Endothelial cell of umbilical vein (primary cell): ENCODE data around the gene KRR1. TPM values are rescaled to one million over a fixed set of nuclear protein-coding genes. Genes with fewer than 3 reads are reported as not detected.

ENCODE experiments used
- BruUV-seq: library from RNA; stranded (reverse); fragments of 400-500 nt; replicated peaks from 2 replicates; lab custom pipeline; 2021; lab: Mats Ljungman, UMichigan
- CTCF ChIA-PET: fragments of 300-600, 350-600 bp; sonication (Branson Sonifier 250); formaldehyde crosslinking; loops from one replicate; lab custom pipeline; 2021; ENCODE audit warnings: antibody characterized with exemption, inconsistent platforms; lab: Charles Lee
- POLR2A ChIA-PET: fragments of 300-600, 350-600 bp; sonication (Branson Sonifier 250); formaldehyde crosslinking; loops from one replicate; lab custom pipeline; 2021; ENCODE audit warnings: antibody characterized with exemption, inconsistent platforms; lab: Charles Lee
- DNase-seq: peaks from one replicate; pipeline ENCODE4 v3.0.0-alpha.2; 2011; ENCODE audit warnings: low read depth, low spot score
- FAIRE-seq: peaks from 2 replicates; lab custom pipeline; 2011; peaks lifted over from hg19 to GRCh38; lab: Jason Lieb, UNC
- H2AFZ ChIP-seq: 2 replicates; pipeline ENCODE4 v1.6.0; 2012; ENCODE audit warnings: low read depth, low read length, control low read depth, inconsistent platforms
- H3K27ac ChIP-seq: 2 replicates; pipeline ENCODE4 v1.5.1; 2011; ENCODE audit warnings: low read depth, mild to moderate bottlenecking, control low read depth, low read length, moderate library complexity; ENCODE audit not compliant: insufficient read depth
- H3K27me3 ChIP-seq, 2 experiments: 2 replicates each; pipeline versions ENCODE4 v1.6.0 to v1.6.1; 2011; ENCODE audit warnings: low read length in 2 of 2, mixed read lengths in 1 of 2; ENCODE audit not compliant: control insufficient read depth in 2 of 2, insufficient read depth in 2 of 2
- H3K36me3 ChIP-seq, 2 experiments: 2 replicates in 1 of 2; 3 replicates in 1 of 2; pipeline ENCODE4 v1.5.1; 2011; ENCODE audit warnings: low read length in 2 of 2, mild to moderate bottlenecking in 1 of 2, moderate library complexity in 1 of 2; ENCODE audit not compliant: control insufficient read depth in 2 of 2, insufficient read depth in 2 of 2; ENCODE audit errors: extremely low read depth in 1 of 2
- H3K4me1 ChIP-seq: 3 replicates; pipeline ENCODE4 v1.5.1; 2011; ENCODE audit warnings: mild to moderate bottlenecking, low read length; ENCODE audit not compliant: control insufficient read depth, insufficient read depth; ENCODE audit errors: extremely low read depth
- H3K4me2 ChIP-seq: 2 replicates; pipeline ENCODE4 v1.6.1; 2011; ENCODE audit warnings: low read length, control low read depth, mixed read lengths; ENCODE audit not compliant: insufficient read depth
- H3K4me3 ChIP-seq, 3 experiments: fragments of 200-600 bp in 1 of 3; sonication (generic), shearing (Covaris generic) in 1 of 3; replicated peaks in 1 of 3; 2 replicates each; pipeline ENCODE4 v1.5.1; 2011 to 2016; ENCODE audit warnings: control low read depth in 3 of 3, low read length in 3 of 3, mild to moderate bottlenecking in 2 of 3, inconsistent platforms in 1 of 3, low read depth in 1 of 3, moderate library complexity in 1 of 3; ENCODE audit not compliant: insufficient read depth in 1 of 3
- H3K79me2 ChIP-seq: 2 replicates; pipeline ENCODE4 v1.6.0; 2012; ENCODE audit warnings: low read length, inconsistent platforms; ENCODE audit not compliant: control insufficient read depth, insufficient read depth
- H3K9ac ChIP-seq: replicated peaks from 2 replicates; pipeline ENCODE3; 2011; ENCODE audit warnings: low read length, control low read depth; ENCODE audit not compliant: insufficient read depth; ENCODE audit errors: extremely low read depth
- H3K9me1 ChIP-seq: replicated peaks from 3 replicates; pipeline ENCODE4 v1.6.0; 2011; ENCODE audit warnings: mild to moderate bottlenecking, low read length; ENCODE audit not compliant: control insufficient read depth, insufficient read depth; ENCODE audit errors: extremely low read depth
- H3K9me3 ChIP-seq: replicated peaks from 2 replicates; pipeline ENCODE4 v1.5.1; 2012; ENCODE audit warnings: low read length, inconsistent platforms; ENCODE audit not compliant: control insufficient read depth, insufficient read depth
- H4K20me1 ChIP-seq: replicated peaks from 2 replicates; pipeline ENCODE3; 2011; ENCODE audit warnings: mild to moderate bottlenecking, low read length; ENCODE audit not compliant: control insufficient read depth, insufficient read depth; ENCODE audit errors: extremely low read depth
- CTCF ChIP-seq, 2 donors: IDR thresholded peaks; 1 replicate in 1 of 2; 2 replicates in 1 of 2; pipeline ENCODE4 v1.5.1; 2011; ENCODE audit warnings: low read length in 2 of 2, mild to moderate bottlenecking in 2 of 2, moderate library complexity in 2 of 2, control low read depth in 1 of 2, inconsistent platforms in 1 of 2, low read depth in 1 of 2; ENCODE audit not compliant: insufficient read depth in 1 of 2; ENCODE audit errors: extremely low read depth in 1 of 2
- EZH2 ChIP-seq: IDR thresholded peaks from 2 replicates; pipeline ENCODE4 v1.6.1; 2012; ENCODE audit warnings: borderline replicate concordance, low read depth, mild to moderate bottlenecking, moderate library complexity, low read length, inconsistent platforms; ENCODE audit not compliant: severe bottlenecking
- FOS ChIP-seq: IDR thresholded peaks from 2 replicates; pipeline ENCODE4 v1.6.1; 2011; ENCODE audit warnings: mild to moderate bottlenecking, low read length, moderate library complexity, borderline replicate concordance; ENCODE audit not compliant: insufficient read depth
- GATA2 ChIP-seq: IDR thresholded peaks from 2 replicates; pipeline ENCODE4 v1.7.0; 2011; ENCODE audit warnings: low read depth, mild to moderate bottlenecking, moderate library complexity, mixed read lengths, low read length; ENCODE audit not compliant: insufficient read length, insufficient read depth
- MYC ChIP-seq: IDR thresholded peaks from one replicate; pipeline ENCODE4 v1.6.1; 2011; ENCODE audit warnings: mild to moderate bottlenecking, low read depth, low read length
- POLR2AphosphoS5 ChIP-seq: IDR thresholded peaks from 2 replicates; pipeline ENCODE4 v1.6.1; 2012; ENCODE audit warnings: low read depth, mild to moderate bottlenecking, control low read depth, low read length, moderate library complexity; ENCODE audit not compliant: insufficient read depth
- dilution Hi-C: fragments of 300-500 bp; cut with MboI; formaldehyde crosslinking; loops from one replicate; pipeline ENCODE4 v1.15.0; 2019; ENCODE audit warnings: low sequenced_read_pairs; ENCODE audit not compliant: extremely low pct_ligation_motif_present
- intact Hi-C: fragments of 100-400 bp; cut with micrococcal nuclease; formaldehyde crosslinking; loops from one replicate; pipeline ENCODE4 v1.10.0; 2022
- polyA plus RNA-seq, 4 experiments: library from polyadenylated mRNA; depleted of rRNA in 3 of 4; stranded (reverse) in 3 of 4; unstranded in 1 of 4; fragments of >200 nt; gene quantifications; 2 replicates each; pipeline versions ENCODE4 v1.2.1 to v1.2.3, GENCODE V29; 2011 to 2012; ENCODE audit warnings: missing spikeins in 1 of 4
- total RNA-seq: library from RNA; stranded (reverse); gene quantifications from 2 replicates; pipeline ENCODE4 v1.2.3, GENCODE V29; 2021

KRR1 gene
- total and polyA plus RNA-seq, 2 donors (not counting 3 experiments of a cell fraction or from before 2014, with no cell fraction given), result 5.9 to 49.3 TPM

- Histone ChIP-seq H2AFZ (no peak overlapping the region), H3K27me3 (peaks cover 5 to 6% of the 10 kb centered on the region in 2 experiments), H3K36me3 (peaks cover 0 to 2% of the 10 kb centered on the region in 2 experiments), H3K4me3 (no peak overlapping the region), H3K9me3 (no peaks in the 10 kb centered on the region), H3K4me2 (no peak overlapping the region), H4K20me1 (no peaks in the 10 kb centered on the region), H3K9ac (no peak overlapping the region), H3K4me1 (no peaks in the 10 kb centered on the region), H3K9me1 (no peaks in the 10 kb centered on the region), H3K79me2 (no peaks in the 10 kb centered on the region), H3K27ac (no peak overlapping the region)
- FAIRE-seq (no peak), DNase-seq (no peak)
- ChIA-PET CTCF (no interaction called here), POLR2A (no interaction called here)
- no TSS peak for BruUV-seq
- TF ChIP-seq MYC, result no peak
- TF ChIP-seq CTCF (IDR thresholded peaks at IDR 0.05; ENCODE audit: extremely low read depth in 1 of 2, insufficient read depth in 1 of 2, low read depth in 1 of 2, low read length in 2 of 2), result no peak
- dilution Hi-C loops, result no loop called here
- intact Hi-C loops, result no loop called here
These were observed 35.3 kb downstream of the KRR1 start for GRCh38 chr12:75476071-75476470.

- no peaks in the 10 kb centered on the region for H3K36me3 ChIP-seq
- no peak overlapping the region for H3K4me2 ChIP-seq
- H3K9me1 ChIP-seq, result no peaks in the 10 kb centered on the region
- no peak overlapping the region for H3K4me3 ChIP-seq
- no TSS peak for BruUV-seq
- no peaks in the 10 kb centered on the region for H3K79me2 ChIP-seq
- no peak for FAIRE-seq
- CTCF ChIA-PET, result interaction anchor here (1.1 to 1.4 kb wide), 3 partner anchors 10 to 37 kb away, joined by 3 read pairs; no protein-coding TSS in a partner anchor
- TF ChIP-seq GATA2 (no peak), FOS (no peak), POLR2AphosphoS5 (no peak), EZH2 (no peak)
- intact Hi-C loops, result no loop called here
- H3K27ac ChIP-seq, result no peak overlapping the region
- POLR2A ChIA-PET, result no interaction called here
- H3K9ac ChIP-seq, result no peak overlapping the region
- no peaks in the 10 kb centered on the region for H3K4me1 ChIP-seq
- H2AFZ ChIP-seq, result no peak overlapping the region
- dilution Hi-C loops, result no loop called here
- no peaks in the 10 kb centered on the region for H4K20me1 ChIP-seq
- no peaks in the 10 kb centered on the region for H3K9me3 ChIP-seq
- no peak for DNase-seq
- peaks cover 5 to 6% of the 10 kb centered on the region in 2 experiments for H3K27me3 ChIP-seq
These were observed 37.3 kb downstream of the KRR1 start for GRCh38 chr12:75474116-75474515.
